HG03442 (cell line): Measurements from ENCODE around the gene PSEN1.
A peak's percentile ranks its signal among the peaks of the same experiment; 100 is the strongest.

Experiments
- ATAC-seq: cut with Tn5 transposase; IDR thresholded peaks from one replicate; pipeline ENCODE4 v1.9.1; 2021; ENCODE audit warnings: mild to moderate bottlenecking, moderate library complexity; ENCODE audit not compliant: unreplicated experiment

PSEN1 gene

GRCh38 chr14:73237786-73238423, 101.6 kb downstream of the PSEN1 start:
- no peak for ATAC-seq

DNA sequence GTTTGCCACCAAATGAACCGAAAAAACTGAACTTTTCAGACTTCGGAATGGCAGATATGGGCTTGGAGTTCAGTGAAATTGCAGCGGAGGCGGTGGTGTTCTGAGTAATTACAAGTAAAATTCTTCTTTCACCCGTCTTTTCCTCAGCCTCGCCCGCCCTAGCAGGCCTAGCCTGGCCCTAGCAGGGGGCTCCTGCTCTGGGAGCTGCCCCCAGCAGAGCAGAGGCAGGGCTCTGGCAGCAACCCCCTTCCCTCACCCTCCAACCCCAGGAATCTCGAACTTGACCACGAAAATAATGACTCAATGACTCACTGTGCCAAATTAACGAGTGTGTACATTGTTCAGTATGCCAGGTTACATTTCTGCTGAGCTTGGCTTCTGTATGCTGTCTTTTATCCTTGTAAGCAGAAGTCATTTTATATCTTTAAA, 102.1 kb downstream of the PSEN1 start:
- no peak for ATAC-seq

GRCh38 chr14:73238941-73239340, 102.6 kb downstream of the PSEN1 start:
- ATAC-seq, result no peak

DNA sequence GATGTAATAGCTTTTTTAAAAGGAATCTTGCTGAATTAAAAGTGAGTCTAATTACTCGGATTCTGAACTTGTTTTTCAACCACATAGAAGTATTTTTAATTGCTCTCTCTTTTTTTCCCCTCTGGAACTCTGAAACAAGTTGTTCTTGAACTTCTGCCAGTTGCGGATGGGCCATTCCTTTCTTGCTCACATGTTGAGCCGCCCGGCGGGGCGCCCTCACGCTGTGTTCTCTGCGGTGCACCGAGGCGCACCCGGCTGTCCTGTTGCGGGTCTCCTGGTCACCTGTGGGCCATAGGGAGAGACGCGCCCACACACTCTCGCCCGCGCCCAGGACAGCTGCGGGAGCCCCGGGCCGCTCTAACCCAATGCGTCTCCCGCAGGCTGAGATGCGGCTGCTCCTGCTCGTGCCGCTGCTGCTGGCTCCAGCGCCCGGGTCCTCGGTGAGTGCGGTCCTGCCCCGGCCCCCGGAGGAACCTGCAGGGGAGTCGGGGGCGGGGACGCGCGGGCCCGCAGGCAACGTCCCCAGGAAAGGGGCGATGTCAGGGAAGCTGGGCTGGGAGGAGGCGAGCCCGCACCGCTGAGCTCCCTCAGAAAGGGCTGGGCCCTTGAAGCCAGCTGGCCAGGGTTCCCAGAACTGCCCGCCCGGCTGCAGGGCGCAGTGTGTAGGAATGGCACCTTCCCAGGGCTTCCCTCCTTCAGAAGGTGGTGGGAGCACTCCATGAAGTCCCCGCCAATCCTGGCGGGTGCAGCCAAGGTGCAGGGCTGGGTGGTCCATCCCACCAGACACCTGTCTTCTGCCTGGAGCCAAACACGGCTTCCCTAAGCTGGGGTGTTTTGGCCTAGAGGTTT, 103.3 kb downstream of the PSEN1 start:
- ATAC-seq, result no peak

- no peak for ATAC-seq
Observed at GRCh38 chr14:73240816-73241480, 104.6 kb downstream of the PSEN1 start.

- ATAC-seq, result no peak
Observed at GRCh38 chr14:73241481-73242165, 105.3 kb downstream of the PSEN1 start.

DNA sequence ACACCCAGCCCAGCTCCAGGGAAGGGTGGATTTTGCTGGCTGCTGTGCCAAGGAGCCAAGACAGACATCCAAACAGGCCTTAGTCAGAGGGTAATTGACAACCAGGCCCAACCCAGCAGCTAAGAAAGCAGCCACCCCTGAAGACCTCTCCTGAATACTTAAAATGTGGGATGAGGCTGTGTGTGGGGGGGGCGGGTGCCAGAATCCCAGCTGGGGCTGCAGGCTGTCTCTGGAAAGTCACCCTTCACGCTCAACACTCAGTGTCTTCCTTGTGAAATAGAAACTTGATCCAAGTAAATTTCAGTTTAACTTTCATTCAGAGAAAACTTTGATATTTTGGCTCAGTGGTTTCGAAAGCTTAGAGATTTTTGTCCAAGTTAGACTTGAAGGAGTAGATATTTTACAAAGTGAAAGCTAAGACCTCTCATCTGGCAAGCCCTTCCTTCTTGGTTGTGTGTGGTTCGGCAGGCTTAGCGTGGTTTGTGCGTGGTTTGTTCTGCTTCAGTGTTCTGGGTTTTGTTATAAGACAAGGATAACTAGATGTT, 106.1 kb downstream of the PSEN1 start:
- ATAC-seq, result no peak

GRCh38 chr14:73243341-73243740, 107.0 kb downstream of the PSEN1 start:
- no peak for ATAC-seq

- ATAC-seq, result no peak
Observed at GRCh38 chr14:73243748-73244147, 107.4 kb downstream of the PSEN1 start.

DNA sequence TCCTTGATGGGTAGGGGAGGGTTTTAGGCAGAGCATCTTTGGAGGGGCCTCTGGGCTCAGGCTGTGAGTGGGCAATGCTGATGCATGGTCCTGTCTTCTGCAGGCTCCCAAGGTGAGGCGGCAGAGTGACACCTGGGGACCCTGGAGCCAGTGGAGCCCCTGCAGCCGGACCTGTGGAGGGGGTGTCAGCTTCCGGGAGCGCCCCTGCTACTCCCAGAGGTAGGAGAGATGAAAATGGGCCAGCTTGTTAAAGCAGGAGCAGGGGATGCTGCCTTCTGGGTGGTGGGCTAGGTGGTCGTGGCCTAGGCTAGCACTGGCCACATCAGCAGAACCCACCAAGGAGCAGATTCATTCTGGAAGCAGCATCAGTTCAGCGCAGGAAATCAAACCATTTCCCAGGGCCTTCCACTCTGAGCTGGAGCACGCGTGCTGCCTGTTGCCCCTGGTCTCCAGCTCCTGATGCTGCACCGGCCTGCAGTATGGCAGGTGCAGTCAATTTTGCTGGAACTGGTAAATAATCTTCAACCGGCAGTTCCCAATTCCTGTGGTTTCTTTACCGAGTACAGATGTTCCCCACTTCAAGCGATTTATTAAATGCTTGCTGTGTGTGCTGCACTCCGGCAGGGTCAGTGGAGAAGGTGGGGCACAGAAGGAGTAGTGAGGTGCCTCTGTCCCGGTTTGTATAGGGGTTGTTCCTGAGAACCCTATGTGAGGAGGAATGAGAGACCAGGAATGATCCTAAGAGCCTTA, 108.4 kb downstream of the PSEN1 start:
- ATAC-seq, result no peak

GRCh38 chr14:73245480-73246325, 109.4 kb downstream of the PSEN1 start:
- ATAC-seq, result peak; percentile 39

DNA sequence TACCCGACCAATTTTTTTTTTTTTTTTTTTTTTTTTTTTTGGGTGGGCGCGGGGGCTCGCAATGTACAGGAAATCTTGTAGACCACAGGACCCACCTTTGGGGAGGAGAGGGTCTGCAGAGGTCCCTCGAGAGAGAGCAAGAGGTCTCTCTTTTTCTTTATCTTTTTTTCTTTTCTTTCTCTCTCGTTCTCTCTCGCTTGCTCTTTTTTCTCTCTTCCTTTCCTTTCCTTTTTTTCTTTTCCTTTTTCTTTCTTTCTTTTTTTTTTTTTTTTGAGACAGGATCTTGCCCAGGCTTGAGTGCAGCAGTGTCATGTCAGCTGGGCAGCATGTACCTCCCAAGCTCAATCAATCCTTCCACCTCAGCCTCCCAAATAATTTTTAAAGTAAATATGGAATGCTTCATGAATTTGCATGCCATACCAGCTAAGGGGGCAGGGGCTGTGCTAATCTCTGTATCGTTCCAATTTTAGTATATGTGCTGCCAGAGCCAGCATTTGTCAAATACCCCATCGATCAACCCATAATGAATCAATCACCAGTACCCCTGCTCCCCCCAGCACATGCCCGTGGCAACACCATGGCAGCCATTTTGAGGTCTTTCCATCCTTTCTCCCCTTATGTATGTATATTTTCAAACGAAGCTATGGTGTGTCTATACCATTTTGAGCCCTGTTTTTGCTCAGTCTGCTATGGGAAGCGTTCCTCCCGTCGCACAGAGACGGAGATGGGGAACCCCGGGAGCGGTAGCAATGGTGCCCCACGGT, 110.3 kb downstream of the PSEN1 start:
- no peak for ATAC-seq

GRCh38 chr14:73248108-73248868, 112.0 kb downstream of the PSEN1 start:
- no peak for ATAC-seq

GRCh38 chr14:73249108-73249507, 112.8 kb downstream of the PSEN1 start:
- no peak for ATAC-seq

GRCh38 chr14:73249564-73250316, 113.4 kb downstream of the PSEN1 start:
- no peak for ATAC-seq

- no peak for ATAC-seq
Observed at GRCh38 chr14:73250317-73250713, 114.0 kb downstream of the PSEN1 start.
